Measurements from ENCODE around the gene VAC14.

VAC14 gene

GRCh38 chr16:70782237-70782636 is 18.7 kb downstream of the VAC14 start:
- no peaks in the 10 kb centered on the region for H3K27me3 ChIP-seq (ENCODE audit: control insufficient read depth in 1 of 2, insufficient read depth in 2 of 2, low read length in 2 of 2)
- H3K9me3 ChIP-seq (ENCODE audit: low read length): no peaks in the 10 kb centered on the region
- no peak overlapping the region for H3K9ac ChIP-seq (ENCODE audit: low read length)
- H3K4me1 ChIP-seq (ENCODE audit: insufficient read depth, low read length): peaks cover 20% of the 10 kb centered on the region
- no peak overlapping the region for H3K27ac ChIP-seq (ENCODE audit: low read depth, low read length)
- no peak overlapping the region for H3K4me3 ChIP-seq (ENCODE audit: low read depth in 1 of 2, low read length in 2 of 2)
- peaks cover 58% of the 10 kb centered on the region for H3K36me3 ChIP-seq (ENCODE audit: insufficient read depth, low read length)

GRCh38 chr16:70781800-70782199 is 19.2 kb downstream of the VAC14 start:
- Histone ChIP-seq H3K4me3 (ENCODE audit: low read depth in 1 of 2, low read length in 2 of 2) (no peak overlapping the region), H3K27me3 (ENCODE audit: control insufficient read depth in 1 of 2, insufficient read depth in 2 of 2, low read length in 2 of 2) (no peaks in the 10 kb centered on the region), H3K36me3 (ENCODE audit: insufficient read depth, low read length) (peaks cover 58% of the 10 kb centered on the region), H3K9ac (ENCODE audit: low read length) (no peak overlapping the region), H3K4me1 (ENCODE audit: insufficient read depth, low read length) (peaks cover 22% of the 10 kb centered on the region), H3K9me3 (ENCODE audit: low read length) (no peaks in the 10 kb centered on the region), H3K27ac (ENCODE audit: low read depth, low read length) (no peak overlapping the region)

DNA sequence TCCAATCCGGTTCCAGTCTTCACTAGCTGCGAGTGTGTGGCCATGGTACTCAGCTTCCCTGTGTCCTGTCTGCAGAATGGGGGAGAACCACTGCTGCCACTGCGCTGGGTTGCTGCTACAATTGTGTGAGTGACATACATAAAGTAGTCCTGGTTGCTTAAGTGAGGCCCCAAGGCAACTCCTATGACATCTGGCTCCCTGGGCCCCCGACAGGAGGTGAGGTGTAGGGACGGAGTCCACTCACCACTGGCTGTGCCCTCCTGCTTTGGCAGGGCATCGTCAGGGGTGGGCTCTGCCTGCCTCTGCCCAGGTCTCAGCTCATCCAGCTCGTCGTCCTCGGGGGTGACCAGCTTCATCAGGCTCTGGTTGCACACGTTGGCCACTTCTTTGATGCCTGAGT is 20.4 kb downstream of the VAC14 start:
- peaks cover 54% of the 10 kb centered on the region for H3K36me3 ChIP-seq (ENCODE audit: insufficient read depth, low read length)

GRCh38 chr16:70779361-70779760 is 21.6 kb downstream of the VAC14 start:
- no peak overlapping the region for H3K9ac ChIP-seq (ENCODE audit: low read length)
- no peak overlapping the region for H3K27ac ChIP-seq (ENCODE audit: low read depth, low read length)
- H3K36me3 ChIP-seq (ENCODE audit: insufficient read depth, low read length): peaks cover 47% of the 10 kb centered on the region
- H3K27me3 ChIP-seq (ENCODE audit: control insufficient read depth in 1 of 2, insufficient read depth in 2 of 2, low read length in 2 of 2): no peaks in the 10 kb centered on the region
- no peak overlapping the region for H3K4me3 ChIP-seq (ENCODE audit: low read depth in 1 of 2, low read length in 2 of 2)
- H3K9me3 ChIP-seq (ENCODE audit: low read length): no peaks in the 10 kb centered on the region
- H3K4me1 ChIP-seq (ENCODE audit: insufficient read depth, low read length): peaks cover 22% of the 10 kb centered on the region

More for the DNA sequence above, 20.4 kb downstream of the VAC14 start:
- H3K9ac ChIP-seq (ENCODE audit: low read length): no peak overlapping the region
- H3K27ac ChIP-seq (ENCODE audit: low read depth, low read length): no peak overlapping the region
- no peak overlapping the region for H3K4me3 ChIP-seq (ENCODE audit: low read depth in 1 of 2, low read length in 2 of 2)
- H3K27me3 ChIP-seq (ENCODE audit: control insufficient read depth in 1 of 2, insufficient read depth in 2 of 2, low read length in 2 of 2): no peaks in the 10 kb centered on the region
- no peaks in the 10 kb centered on the region for H3K9me3 ChIP-seq (ENCODE audit: low read length)
- peaks cover 22% of the 10 kb centered on the region for H3K4me1 ChIP-seq (ENCODE audit: insufficient read depth, low read length)

- no peaks in the 10 kb centered on the region for H3K9me3 ChIP-seq (ENCODE audit: low read length)
- no peak overlapping the region for H3K9ac ChIP-seq (ENCODE audit: low read length)
- H3K27me3 ChIP-seq (ENCODE audit: control insufficient read depth in 1 of 2, insufficient read depth in 2 of 2, low read length in 2 of 2): no peaks in the 10 kb centered on the region
- peaks cover 42% of the 10 kb centered on the region for H3K36me3 ChIP-seq (ENCODE audit: insufficient read depth, low read length)
- no peak overlapping the region for H3K27ac ChIP-seq (ENCODE audit: low read depth, low read length)
- peaks cover 22% of the 10 kb centered on the region for H3K4me1 ChIP-seq (ENCODE audit: insufficient read depth, low read length)
- H3K4me3 ChIP-seq (ENCODE audit: low read depth in 1 of 2, low read length in 2 of 2): no peak overlapping the region
Observed at GRCh38 chr16:70778901-70779309, 22.1 kb downstream of the VAC14 start.

GRCh38 chr16:70777973-70778406 is 23.0 kb downstream of the VAC14 start:
- Histone ChIP-seq H3K4me1 (ENCODE audit: insufficient read depth, low read length) (peaks cover 22% of the 10 kb centered on the region), H3K36me3 (ENCODE audit: insufficient read depth, low read length) (peaks cover 33% of the 10 kb centered on the region), H3K9ac (ENCODE audit: low read length) (no peak overlapping the region), H3K27me3 (ENCODE audit: control insufficient read depth in 1 of 2, insufficient read depth in 2 of 2, low read length in 2 of 2) (no peaks in the 10 kb centered on the region), H3K9me3 (ENCODE audit: low read length) (no peaks in the 10 kb centered on the region), H3K27ac (ENCODE audit: low read depth, low read length) (no peak overlapping the region), H3K4me3 (ENCODE audit: low read depth in 1 of 2, low read length in 2 of 2) (no peak overlapping the region)

- no peaks in the 10 kb centered on the region for H3K9me3 ChIP-seq (ENCODE audit: low read length)
- no peak overlapping the region for H3K9ac ChIP-seq (ENCODE audit: low read length)
- H3K4me3 ChIP-seq (ENCODE audit: low read depth in 1 of 2, low read length in 2 of 2): no peak overlapping the region
- H3K36me3 ChIP-seq (ENCODE audit: insufficient read depth, low read length): peaks cover 31% of the 10 kb centered on the region
- H3K27ac ChIP-seq (ENCODE audit: low read depth, low read length): no peak overlapping the region
- no peaks in the 10 kb centered on the region for H3K27me3 ChIP-seq (ENCODE audit: control insufficient read depth in 1 of 2, insufficient read depth in 2 of 2, low read length in 2 of 2)
- peaks cover 22% of the 10 kb centered on the region for H3K4me1 ChIP-seq (ENCODE audit: insufficient read depth, low read length)
Observed at GRCh38 chr16:70777496-70777895, 23.5 kb downstream of the VAC14 start.

GRCh38 chr16:70775399-70775798 is 25.6 kb downstream of the VAC14 start:
- Histone ChIP-seq H3K27ac (ENCODE audit: low read depth, low read length) (no peak overlapping the region), H3K9ac (ENCODE audit: low read length) (no peak overlapping the region), H3K4me3 (ENCODE audit: low read depth in 1 of 2, low read length in 2 of 2) (no peak overlapping the region), H3K4me1 (ENCODE audit: insufficient read depth, low read length) (peaks cover 22% of the 10 kb centered on the region), H3K9me3 (ENCODE audit: low read length) (no peaks in the 10 kb centered on the region), H3K27me3 (ENCODE audit: control insufficient read depth in 1 of 2, insufficient read depth in 2 of 2, low read length in 2 of 2) (no peaks in the 10 kb centered on the region), H3K36me3 (ENCODE audit: insufficient read depth, low read length) (peaks cover 33% of the 10 kb centered on the region)

DNA sequence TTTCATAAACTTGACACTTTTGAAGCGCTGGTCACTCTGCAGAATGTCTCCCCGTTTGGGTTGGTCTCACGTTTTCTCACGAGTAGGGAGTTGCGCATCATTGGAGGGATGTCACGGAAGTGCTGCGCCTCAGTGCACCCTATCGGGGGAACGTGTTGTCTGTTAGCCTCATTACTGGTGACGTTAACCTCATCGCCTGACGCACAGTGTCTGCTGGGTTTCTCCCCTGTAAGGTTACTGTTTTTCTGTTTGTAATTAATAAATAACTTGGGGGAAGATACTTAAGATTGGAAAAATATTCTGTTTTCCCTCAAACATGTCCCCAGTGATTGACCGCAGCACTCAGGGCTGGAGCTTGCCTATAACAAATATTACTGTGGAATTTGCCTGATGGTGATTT is 26.7 kb downstream of the VAC14 start:
- Histone ChIP-seq H3K4me1 (ENCODE audit: insufficient read depth, low read length) (peaks cover 21% of the 10 kb centered on the region), H3K27ac (ENCODE audit: low read depth, low read length) (no peak overlapping the region), H3K9me3 (ENCODE audit: low read length) (no peaks in the 10 kb centered on the region), H3K4me3 (ENCODE audit: low read depth in 1 of 2, low read length in 2 of 2) (no peak overlapping the region), H3K9ac (ENCODE audit: low read length) (no peak overlapping the region), H3K27me3 (ENCODE audit: control insufficient read depth in 1 of 2, insufficient read depth in 2 of 2, low read length in 2 of 2) (no peaks in the 10 kb centered on the region), H3K36me3 (ENCODE audit: insufficient read depth, low read length) (peaks cover 29% of the 10 kb centered on the region)

- Histone ChIP-seq H3K4me1 (ENCODE audit: insufficient read depth, low read length) (peaks cover 4% of the 10 kb centered on the region), H3K9me3 (ENCODE audit: low read length) (no peaks in the 10 kb centered on the region), H3K36me3 (ENCODE audit: insufficient read depth, low read length) (peaks cover 25% of the 10 kb centered on the region), H3K27me3 (ENCODE audit: control insufficient read depth in 1 of 2, insufficient read depth in 2 of 2, low read length in 2 of 2) (no peaks in the 10 kb centered on the region), H3K9ac (ENCODE audit: low read length) (no peak overlapping the region), H3K4me3 (ENCODE audit: low read depth in 1 of 2, low read length in 2 of 2) (no peak overlapping the region), H3K27ac (ENCODE audit: low read depth, low read length) (no peak overlapping the region)
Observed at GRCh38 chr16:70772493-70772892, 28.5 kb downstream of the VAC14 start.

- H3K4me3 ChIP-seq (ENCODE audit: low read depth in 1 of 2, low read length in 2 of 2): no peak overlapping the region
- H3K9me3 ChIP-seq (ENCODE audit: low read length): no peaks in the 10 kb centered on the region
- no peak overlapping the region for H3K9ac ChIP-seq (ENCODE audit: low read length)
- peaks cover 25% of the 10 kb centered on the region for H3K36me3 ChIP-seq (ENCODE audit: insufficient read depth, low read length)
- H3K27ac ChIP-seq (ENCODE audit: low read depth, low read length): no peak overlapping the region
- H3K4me1 ChIP-seq (ENCODE audit: insufficient read depth, low read length): no peaks in the 10 kb centered on the region
- H3K27me3 ChIP-seq (ENCODE audit: control insufficient read depth in 1 of 2, insufficient read depth in 2 of 2, low read length in 2 of 2): no peaks in the 10 kb centered on the region
Observed at GRCh38 chr16:70770626-70771552, 30.1 kb downstream of the VAC14 start.

DNA sequence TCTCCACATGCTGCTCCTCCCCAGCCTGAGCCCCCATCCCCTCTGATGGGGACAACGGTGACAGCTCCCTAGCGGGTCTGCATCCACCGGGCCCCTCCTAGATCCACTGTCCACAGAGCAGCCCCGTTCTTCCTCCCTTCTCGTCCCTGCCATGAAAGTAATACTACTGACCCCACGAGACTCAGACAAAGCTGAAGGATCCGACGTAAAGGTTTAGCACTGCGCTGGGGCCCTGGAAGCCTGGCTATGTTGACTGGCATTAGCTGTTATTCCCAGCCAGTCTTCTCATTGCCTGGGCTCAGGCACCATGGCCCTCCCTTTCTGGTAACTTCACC is 30.7 kb downstream of the VAC14 start:
- H3K27ac ChIP-seq (ENCODE audit: low read depth, low read length): no peak overlapping the region
- H3K9me3 ChIP-seq (ENCODE audit: low read length): no peaks in the 10 kb centered on the region
- H3K4me3 ChIP-seq (ENCODE audit: low read depth in 1 of 2, low read length in 2 of 2): no peak overlapping the region
- H3K4me1 ChIP-seq (ENCODE audit: insufficient read depth, low read length): no peaks in the 10 kb centered on the region
- peaks cover 23% of the 10 kb centered on the region for H3K36me3 ChIP-seq (ENCODE audit: insufficient read depth, low read length)
- no peak overlapping the region for H3K9ac ChIP-seq (ENCODE audit: low read length)
- no peaks in the 10 kb centered on the region for H3K27me3 ChIP-seq (ENCODE audit: control insufficient read depth in 1 of 2, insufficient read depth in 2 of 2, low read length in 2 of 2)
